IMR-90 (cell line): ENCODE measurements around the gene DPF3.

Experiments used
- CEBPB ChIP-seq: IDR thresholded peaks from 2 replicates; pipeline ENCODE4 v1.6.1; 2012; ENCODE audit warnings: low read depth, low read length, improper control_type of control experiment
- CHD1 ChIP-seq: IDR thresholded peaks from 2 replicates; pipeline ENCODE4 v1.6.1; 2012; ENCODE audit warnings: low read depth, low read length, improper control_type of control experiment
- ELK1 ChIP-seq: fragments of 150-350 bp; IDR thresholded peaks from 2 replicates; pipeline ENCODE4 v1.6.1; 2016; ENCODE audit warnings: low read depth, mild to moderate bottlenecking, low read length, moderate library complexity, borderline replicate concordance
- FOS ChIP-seq: fragments of 150-350 bp; IDR thresholded peaks from 2 replicates; pipeline ENCODE4 v1.6.1; 2016; ENCODE audit warnings: low read depth, low read length
- MAFK ChIP-seq: IDR thresholded peaks from 2 replicates; pipeline ENCODE4 v1.6.1; 2012; ENCODE audit warnings: low read depth, low read length, improper control_type of control experiment
- MAZ ChIP-seq: IDR thresholded peaks from 2 replicates; pipeline ENCODE4 v1.6.1; 2012; ENCODE audit warnings: low read depth, mild to moderate bottlenecking, low read length, improper control_type of control experiment, moderate library complexity, borderline replicate concordance
- MXI1 ChIP-seq: IDR thresholded peaks from 2 replicates; pipeline ENCODE4 v1.6.1; 2012; ENCODE audit warnings: low read depth, mild to moderate bottlenecking, low read length, moderate library complexity, borderline replicate concordance
- POLR2A ChIP-seq: IDR thresholded peaks from 2 replicates; pipeline ENCODE4 v1.6.1; 2012; ENCODE audit warnings: mild to moderate bottlenecking, low read depth, low read length
- RAD21 ChIP-seq: IDR thresholded peaks from 2 replicates; pipeline ENCODE4 v1.6.1; 2012; ENCODE audit warnings: low read length, improper control_type of control experiment
- RCOR1 ChIP-seq: IDR thresholded peaks from 2 replicates; pipeline ENCODE4 v1.6.1; 2012; ENCODE audit warnings: mild to moderate bottlenecking, low read length, improper control_type of control experiment; ENCODE audit not compliant: insufficient replicate concordance
- RFX5 ChIP-seq: IDR thresholded peaks from 2 replicates; pipeline ENCODE4 v1.8.0; 2012; ENCODE audit warnings: low read depth, mild to moderate bottlenecking, low read length, moderate library complexity
- TF ChIP-seq, protein P1 (sequence below): conservative IDR thresholded peaks from 2 replicates; pipeline ENCODE4 v1.5.1; 2012; ENCODE audit warnings: mild to moderate bottlenecking, low read depth, low read length, improper control_type of control experiment
- TF ChIP-seq, protein P2 (sequence below): fragments of 150-350 bp; IDR thresholded peaks from 2 replicates; pipeline ENCODE4 v1.6.1; 2017; ENCODE audit warnings: mild to moderate bottlenecking, antibody characterized with exemption, low read length, low read depth

DNA sequence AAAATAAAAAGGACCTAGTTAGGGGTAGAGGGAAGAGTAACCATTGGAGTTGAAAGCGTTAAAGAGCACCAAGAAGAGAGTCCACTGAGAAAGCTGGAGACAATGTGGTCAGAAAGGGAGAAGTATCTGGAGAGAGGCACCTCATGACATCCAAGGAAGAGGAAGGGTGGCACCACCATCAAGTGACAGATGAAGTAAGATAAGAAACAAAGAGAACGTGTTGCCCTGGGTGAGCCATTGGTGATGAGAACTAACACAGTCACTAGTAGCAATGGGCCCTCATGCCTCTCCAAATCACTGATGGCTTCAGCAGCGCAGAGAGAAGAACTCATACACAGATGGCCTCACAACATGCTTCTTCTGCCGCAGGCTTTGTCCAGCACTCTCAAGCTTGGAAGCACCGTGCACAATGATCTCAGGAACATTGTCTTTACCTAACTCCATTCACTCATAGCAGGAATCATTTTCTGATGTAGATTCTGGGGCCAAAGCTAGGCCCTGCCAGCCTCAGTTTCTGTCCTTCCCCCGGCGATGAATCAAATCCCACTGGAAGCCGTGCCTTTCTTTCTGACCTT lies 252.9 kb downstream of the DPF3 start:
- TF ChIP-seq, protein P1, sequence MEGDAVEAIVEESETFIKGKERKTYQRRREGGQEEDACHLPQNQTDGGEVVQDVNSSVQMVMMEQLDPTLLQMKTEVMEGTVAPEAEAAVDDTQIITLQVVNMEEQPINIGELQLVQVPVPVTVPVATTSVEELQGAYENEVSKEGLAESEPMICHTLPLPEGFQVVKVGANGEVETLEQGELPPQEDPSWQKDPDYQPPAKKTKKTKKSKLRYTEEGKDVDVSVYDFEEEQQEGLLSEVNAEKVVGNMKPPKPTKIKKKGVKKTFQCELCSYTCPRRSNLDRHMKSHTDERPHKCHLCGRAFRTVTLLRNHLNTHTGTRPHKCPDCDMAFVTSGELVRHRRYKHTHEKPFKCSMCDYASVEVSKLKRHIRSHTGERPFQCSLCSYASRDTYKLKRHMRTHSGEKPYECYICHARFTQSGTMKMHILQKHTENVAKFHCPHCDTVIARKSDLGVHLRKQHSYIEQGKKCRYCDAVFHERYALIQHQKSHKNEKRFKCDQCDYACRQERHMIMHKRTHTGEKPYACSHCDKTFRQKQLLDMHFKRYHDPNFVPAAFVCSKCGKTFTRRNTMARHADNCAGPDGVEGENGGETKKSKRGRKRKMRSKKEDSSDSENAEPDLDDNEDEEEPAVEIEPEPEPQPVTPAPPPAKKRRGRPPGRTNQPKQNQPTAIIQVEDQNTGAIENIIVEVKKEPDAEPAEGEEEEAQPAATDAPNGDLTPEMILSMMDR = no peak
- TF ChIP-seq MAZ = no peak
- TF ChIP-seq POLR2A = no peak
- TF ChIP-seq RCOR1 = no peak
- no peak for TF ChIP-seq RFX5
- no peak for TF ChIP-seq MXI1
- no peak for TF ChIP-seq CEBPB
- TF ChIP-seq, protein P2, sequence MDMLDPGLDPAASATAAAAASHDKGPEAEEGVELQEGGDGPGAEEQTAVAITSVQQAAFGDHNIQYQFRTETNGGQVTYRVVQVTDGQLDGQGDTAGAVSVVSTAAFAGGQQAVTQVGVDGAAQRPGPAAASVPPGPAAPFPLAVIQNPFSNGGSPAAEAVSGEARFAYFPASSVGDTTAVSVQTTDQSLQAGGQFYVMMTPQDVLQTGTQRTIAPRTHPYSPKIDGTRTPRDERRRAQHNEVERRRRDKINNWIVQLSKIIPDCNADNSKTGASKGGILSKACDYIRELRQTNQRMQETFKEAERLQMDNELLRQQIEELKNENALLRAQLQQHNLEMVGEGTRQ = no peak
- TF ChIP-seq ELK1 = no peak
- TF ChIP-seq CHD1 = no peak
- no peak for TF ChIP-seq RAD21
- TF ChIP-seq MAFK = no peak
- no peak for TF ChIP-seq FOS
